HEK293T (cell line): Measurements from ENCODE around the gene MRFAP1.

Experiments
- ARNT ChIP-seq: fragments of 450-650 bp; IDR thresholded peaks from 2 replicates; pipeline ENCODE4 v1.6.1; 2017; ENCODE audit warnings: mild to moderate bottlenecking
- BHLHE40 ChIP-seq: fragments of 450-650 bp; IDR thresholded peaks from 2 replicates; pipeline ENCODE4 v1.6.1; 2016; ENCODE audit warnings: mild to moderate bottlenecking, moderate library complexity, borderline replicate concordance
- FOXA1 ChIP-seq: fragments of 450-650 bp; IDR thresholded peaks from 2 replicates; pipeline ENCODE4 v1.6.1; 2016; ENCODE audit warnings: mild to moderate bottlenecking
- FOXK2 ChIP-seq: fragments of 450-650 bp; IDR thresholded peaks from 2 replicates; pipeline ENCODE4 v1.6.1; 2016; ENCODE audit warnings: mild to moderate bottlenecking
- FOXM1 ChIP-seq: fragments of 450-650 bp; IDR thresholded peaks from 2 replicates; pipeline ENCODE4 v1.6.1; 2017; ENCODE audit warnings: mild to moderate bottlenecking, borderline replicate concordance
- HDGF ChIP-seq: fragments of 450-650 bp; IDR thresholded peaks from 2 replicates; pipeline ENCODE4 v1.6.1; 2017; ENCODE audit warnings: antibody characterized with exemption, borderline replicate concordance
- L3MBTL2 ChIP-seq: fragments of 450-650 bp; conservative IDR thresholded peaks from 2 replicates; pipeline ENCODE4 v1.6.1; 2016; ENCODE audit warnings: mild to moderate bottlenecking
- LEF1 ChIP-seq: fragments of 450-650 bp; IDR thresholded peaks from 2 replicates; pipeline ENCODE4 v1.6.1; 2017; ENCODE audit warnings: mild to moderate bottlenecking, borderline replicate concordance
- SP1 ChIP-seq: fragments of 450-650 bp; IDR thresholded peaks from 2 replicates; pipeline ENCODE4 v1.6.1; 2017
- SUZ12 ChIP-seq: fragments of 450-650 bp; IDR thresholded peaks from 2 replicates; pipeline ENCODE4 v1.6.1; 2016; ENCODE audit warnings: mild to moderate bottlenecking
- TARDBP ChIP-seq: fragments of 450-650 bp; IDR thresholded peaks from 2 replicates; pipeline ENCODE4 v1.6.1; 2016
- ZNF384 ChIP-seq: fragments of 450-650 bp; IDR thresholded peaks from 2 replicates; pipeline ENCODE4 v1.6.1; 2016
- TF ChIP-seq, protein P1 (sequence below): fragments of 450-650 bp; IDR thresholded peaks from 2 replicates; pipeline ENCODE4 v1.6.1; 2016

DNA sequence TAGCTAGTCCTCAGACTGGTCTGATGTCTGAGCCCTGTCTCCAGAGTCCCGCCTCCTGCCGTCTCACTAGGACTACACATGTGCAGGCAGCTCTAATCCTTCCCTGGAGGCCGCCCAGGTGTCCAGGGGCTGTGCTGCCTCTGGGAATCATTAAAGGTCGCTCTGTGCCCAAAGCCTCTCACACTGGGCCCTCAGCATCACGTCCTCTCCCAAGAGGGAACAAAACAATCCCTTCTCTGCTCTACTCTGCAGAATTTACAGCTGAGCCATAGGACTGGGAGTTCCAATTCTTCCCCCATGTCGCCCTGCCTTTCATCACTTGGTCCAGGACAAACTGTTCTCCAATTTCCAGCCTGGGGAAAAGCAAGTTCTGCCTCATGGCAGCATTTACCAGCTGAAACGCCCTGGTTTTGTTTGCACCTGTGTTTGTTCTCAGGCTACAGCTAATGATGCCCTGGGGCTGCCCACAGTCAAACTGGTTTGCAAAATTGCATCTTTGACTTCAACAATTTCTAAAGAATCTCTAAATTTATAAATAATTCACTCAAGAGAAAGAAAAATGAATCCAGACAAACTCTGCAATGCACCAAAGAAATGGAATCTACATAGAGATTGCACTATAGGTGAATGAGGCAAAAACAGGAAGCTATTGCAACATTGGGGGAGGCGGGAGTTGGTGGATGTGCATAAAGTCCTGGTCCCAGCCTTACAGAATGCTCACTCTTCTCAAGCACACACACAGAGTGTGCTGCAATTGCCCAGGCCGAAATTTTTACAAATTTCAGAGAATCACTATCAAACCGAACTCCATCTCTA, 7.2 kb upstream of the MRFAP1 start:
- TF ChIP-seq LEF1 (no peak), SP1 (no peak), FOXK2 (no peak), ARNT (no peak), HDGF (no peak), TARDBP (no peak), L3MBTL2 (no peak), BHLHE40 (no peak), FOXA1 (no peak), FOXM1 (no peak), SUZ12 (no peak), ZNF384 (no peak)
- TF ChIP-seq, protein P1, sequence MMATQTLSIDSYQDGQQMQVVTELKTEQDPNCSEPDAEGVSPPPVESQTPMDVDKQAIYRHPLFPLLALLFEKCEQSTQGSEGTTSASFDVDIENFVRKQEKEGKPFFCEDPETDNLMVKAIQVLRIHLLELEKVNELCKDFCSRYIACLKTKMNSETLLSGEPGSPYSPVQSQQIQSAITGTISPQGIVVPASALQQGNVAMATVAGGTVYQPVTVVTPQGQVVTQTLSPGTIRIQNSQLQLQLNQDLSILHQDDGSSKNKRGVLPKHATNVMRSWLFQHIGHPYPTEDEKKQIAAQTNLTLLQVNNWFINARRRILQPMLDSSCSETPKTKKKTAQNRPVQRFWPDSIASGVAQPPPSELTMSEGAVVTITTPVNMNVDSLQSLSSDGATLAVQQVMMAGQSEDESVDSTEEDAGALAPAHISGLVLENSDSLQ, result no peak
